Naive thymus-derived CD4-positive, alpha-beta T cell (primary cell): ENCODE data around the gene IER3IP1. TPM values are rescaled to one million over a fixed set of nuclear protein-coding genes. Genes with fewer than 3 reads are reported as not detected.

ENCODE experiments used
- ATAC-seq: fragments of 150-1000 bp; cut with Tn5 transposase; 2 replicates; pipeline ENCODE4 v1.10.0; 2021; ENCODE audit warnings: mild to moderate bottlenecking, moderate library complexity
- CTCF ChIA-PET: fragments of 350-600 bp; sonication (Branson Sonifier 250); formaldehyde crosslinking; loops from one replicate; lab custom pipeline; 2021; ENCODE audit warnings: antibody characterized with exemption; lab: Charles Lee
- POLR2A ChIA-PET: fragments of 350-600 bp; sonication (Branson Sonifier 250); formaldehyde crosslinking; loops from one replicate; lab custom pipeline; 2021; ENCODE audit warnings: antibody characterized with exemption, inconsistent platforms; lab: Charles Lee
- DNase-seq, 9 donors: peaks; one replicate each; pipeline versions ENCODE4 v3.0.0 to v3.0.0-alpha.2; 2020 to 2022; ENCODE audit warnings: mixed read lengths in 1 of 9
- H3K27ac ChIP-seq: one replicate; pipeline ENCODE4 v1.7.0; 2013; ENCODE audit warnings: mild to moderate bottlenecking, low read depth, low read length, moderate library complexity
- H3K27me3 ChIP-seq, 2 donors: one replicate each; pipeline ENCODE4 v1.7.0; 2013; ENCODE audit warnings: low read length in 2 of 2, mild to moderate bottlenecking in 2 of 2, moderate library complexity in 2 of 2; ENCODE audit not compliant: control insufficient read depth in 2 of 2, insufficient read depth in 2 of 2
- H3K36me3 ChIP-seq, 3 experiments: 1 replicate in 2 of 3; 2 replicates in 1 of 3; pipeline ENCODE4 v1.7.0; 2013; ENCODE audit warnings: low read length in 3 of 3, mild to moderate bottlenecking in 3 of 3, moderate library complexity in 1 of 3; ENCODE audit not compliant: insufficient read depth in 3 of 3, control insufficient read depth in 2 of 3
- H3K4me1 ChIP-seq, 2 donors: one replicate each; pipeline ENCODE4 v1.7.0; 2013; ENCODE audit warnings: low read length in 2 of 2, mild to moderate bottlenecking in 2 of 2, moderate library complexity in 1 of 2; ENCODE audit not compliant: control insufficient read depth in 2 of 2, insufficient read depth in 2 of 2
- H3K4me3 ChIP-seq: 2 replicates; pipeline ENCODE4 v1.7.0; 2013; ENCODE audit warnings: mild to moderate bottlenecking, low read length
- H3K9me3 ChIP-seq, 3 experiments: 1 replicate in 2 of 3; 2 replicates in 1 of 3; pipeline ENCODE4 v1.7.0; 2013; ENCODE audit warnings: low read length in 3 of 3; ENCODE audit not compliant: control insufficient read depth in 2 of 3
- H3K27ac Mint-ChIP-seq, 9 donors: one replicate each; pipeline ENCODE4 v1.8.0; 2020 to 2022; ENCODE audit warnings: mixed read lengths in 9 of 9, mild to moderate bottlenecking in 8 of 9, moderate library complexity in 5 of 9, inconsistent platforms in 2 of 9
- H3K27me3 Mint-ChIP-seq, 5 donors: one replicate each; pipeline ENCODE4 v1.8.0; 2021 to 2022; ENCODE audit warnings: mixed read lengths in 5 of 5, mild to moderate bottlenecking in 1 of 5
- H3K36me3 Mint-ChIP-seq, 5 donors: one replicate each; pipeline ENCODE4 v1.8.0; 2020 to 2022; ENCODE audit warnings: mixed read lengths in 5 of 5, mild to moderate bottlenecking in 3 of 5, inconsistent platforms in 1 of 5
- H3K4me1 Mint-ChIP-seq, 7 donors: one replicate each; pipeline ENCODE4 v1.8.0; 2020 to 2022; ENCODE audit warnings: mixed read lengths in 7 of 7, mild to moderate bottlenecking in 3 of 7, inconsistent platforms in 1 of 7
- H3K4me3 Mint-ChIP-seq, 10 donors: one replicate each; pipeline ENCODE4 v1.8.0; 2020 to 2022; ENCODE audit warnings: mild to moderate bottlenecking in 10 of 10, mixed read lengths in 10 of 10, moderate library complexity in 6 of 10, inconsistent platforms in 2 of 10
- H3K9me3 Mint-ChIP-seq, 11 donors: one replicate each; pipeline ENCODE4 v1.8.0; 2020 to 2022; ENCODE audit warnings: mixed read lengths in 11 of 11, mild to moderate bottlenecking in 4 of 11, inconsistent platforms in 1 of 11, moderate library complexity in 1 of 11
- intact Hi-C, 2 donors: fragments of 100-400 bp; cut with micrococcal nuclease; formaldehyde crosslinking; loops; one replicate each; pipeline ENCODE4 v1.15.1; 2023
- polyA plus RNA-seq, 2 donors: library from polyadenylated mRNA; unstranded; fragments of 300-500 nt; fragmentation: Illumina TruSeq; gene quantifications; one replicate each; pipeline ENCODE4 v1.2.3, GENCODE V29; 2021
- total RNA-seq, 6 experiments: library from RNA in 5 of 6; stranded (reverse) in 5 of 6; gene quantifications; 1 replicate in 5 of 6; 2 replicates in 1 of 6; pipeline ENCODE4 v1.2.3 and lab custom pipeline; 2021 to 2026

Gene IER3IP1, protein sequence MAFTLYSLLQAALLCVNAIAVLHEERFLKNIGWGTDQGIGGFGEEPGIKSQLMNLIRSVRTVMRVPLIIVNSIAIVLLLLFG
- total RNA-seq (10 to 100 TPM in 1 of 5 experiments, 1 to 10 TPM in 4; 3.5 to 13.4 (median 8.8) TPM), polyA plus RNA-seq (10 to 100 TPM; 12.6 to 20.7 TPM), total RNA-seq (lab: John Stamatoyannopoulos, UW) (2.2 reads per million, percentile 10 among the genes with 10 or more reads in this experiment)

DNA sequence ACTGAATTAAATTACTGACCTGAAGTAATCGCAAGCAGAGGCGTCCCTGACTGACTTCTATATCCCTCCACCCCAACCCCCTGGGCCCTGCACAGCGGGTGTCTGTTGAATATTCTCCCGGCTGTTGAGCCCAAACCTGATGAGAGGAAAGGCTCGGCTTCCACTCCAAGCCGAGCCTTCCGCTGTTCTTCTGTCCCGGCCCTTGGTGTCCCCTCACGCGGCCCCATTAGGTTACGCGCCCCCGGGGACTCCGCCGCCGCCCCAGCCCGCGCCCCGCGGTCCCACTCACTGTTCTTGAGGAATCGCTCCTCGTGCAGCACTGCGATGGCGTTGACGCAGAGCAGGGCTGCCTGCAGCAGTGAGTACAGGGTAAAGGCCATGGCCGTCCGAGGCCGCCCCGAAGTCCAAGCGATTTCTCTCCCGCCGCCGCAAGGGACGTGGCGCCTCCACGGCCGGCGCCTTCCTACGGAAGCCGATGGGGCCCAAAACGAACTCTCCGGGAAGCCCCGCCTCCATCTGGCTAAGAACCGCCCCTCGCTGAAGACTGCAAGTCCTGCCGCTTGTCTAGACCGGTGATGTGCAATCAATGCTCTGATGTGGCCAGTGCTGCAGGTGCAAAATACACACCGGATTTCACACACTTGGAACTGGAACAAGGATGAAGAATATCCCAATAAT is at the start of gene IER3IP1:
IER3IP1 (minus strand) TSS at position 467 of the 678 bp plus-strand sequence; CDS start at position 380, 87 bp downstream.
- Histone ChIP-seq H3K27ac (peak within 1 kb of the TSS; percentile 72), H3K27me3 (no peaks in the 10 kb centered on the region), H3K4me3 (peak within 1 kb of the TSS; percentile 94), H3K9me3 (no peaks in the 10 kb centered on the region), H3K4me1 (peaks cover 10 to 17% of the 10 kb centered on the region in 2 donors), H3K36me3 (peaks cover 0 to 7% (median 0%) of the 10 kb centered on the region in 3 experiments)
- CTCF ChIA-PET = no interaction called here
- H3K27ac Mint-ChIP-seq = peak within 1 kb of the TSS in 6 of 9 donors; percentile 70 to 91 (median 82)
- peak; percentile 97 for ATAC-seq
- DNase-seq = peak; percentile 71 to 89 (median 85)
- peaks cover 0 to 12% (median 0%) of the 10 kb centered on the region in 5 donors for H3K27me3 Mint-ChIP-seq
- H3K36me3 Mint-ChIP-seq = peaks cover 0 to 2% (median 0%) of the 10 kb centered on the region in 5 donors
- H3K4me1 Mint-ChIP-seq = peaks cover 0 to 9% (median 0%) of the 10 kb centered on the region in 7 donors
- peak within 1 kb of the TSS in 8 of 10 donors; percentile 6 to 64 (median 53) for H3K4me3 Mint-ChIP-seq
- intact Hi-C loops = loop anchor here (1.0 to 10.0 kb wide), 6 partner anchors 26 to 1491 kb away; partner anchors contain the start of genes HDHD2 (in 2 of the 2), KATNAL2 (in 2 of the 2), PIAS2 (in 2 of the 2) and SMAD2 (in 2 of the 2)
- H3K9me3 Mint-ChIP-seq = no peaks in the 10 kb centered on the region
- POLR2A ChIA-PET = no interaction called here

DNA sequence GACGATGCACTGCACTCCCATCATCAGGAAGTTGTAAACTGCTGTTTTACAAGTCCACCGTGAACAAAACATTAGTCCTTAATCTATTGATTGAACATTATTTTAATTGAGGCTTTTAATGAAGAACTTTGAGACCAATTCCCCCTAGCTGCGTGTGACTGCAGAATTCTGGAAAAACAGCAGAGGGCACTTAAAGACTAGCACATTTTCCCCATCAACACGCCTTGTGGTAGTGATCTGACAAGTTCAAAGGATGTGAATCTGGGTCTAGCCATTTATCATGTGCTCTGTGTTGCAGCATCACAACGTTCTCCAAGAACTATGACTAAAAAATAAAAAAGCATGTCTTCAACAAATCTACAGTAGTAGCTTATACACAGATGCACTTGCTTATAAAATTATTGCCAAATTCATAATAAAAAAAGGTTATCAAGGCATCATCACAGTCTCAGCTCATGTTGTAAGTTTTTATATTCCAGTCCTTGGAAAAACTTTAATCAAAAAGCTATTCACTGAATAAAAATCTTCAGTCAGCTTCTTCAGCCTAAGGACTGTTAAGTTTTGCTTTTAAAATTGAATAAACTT is 39.5 kb upstream of the IER3IP1 start:
- DNase-seq = peak in 4 of 9 donors; percentile 11 to 31 (median 16)
- CTCF ChIA-PET = interaction anchor here (1.5 to 2.2 kb wide), 2 partner anchors 10 to 161 kb away, joined by 3 to 6 read pairs; no protein-coding TSS in a partner anchor

DNA sequence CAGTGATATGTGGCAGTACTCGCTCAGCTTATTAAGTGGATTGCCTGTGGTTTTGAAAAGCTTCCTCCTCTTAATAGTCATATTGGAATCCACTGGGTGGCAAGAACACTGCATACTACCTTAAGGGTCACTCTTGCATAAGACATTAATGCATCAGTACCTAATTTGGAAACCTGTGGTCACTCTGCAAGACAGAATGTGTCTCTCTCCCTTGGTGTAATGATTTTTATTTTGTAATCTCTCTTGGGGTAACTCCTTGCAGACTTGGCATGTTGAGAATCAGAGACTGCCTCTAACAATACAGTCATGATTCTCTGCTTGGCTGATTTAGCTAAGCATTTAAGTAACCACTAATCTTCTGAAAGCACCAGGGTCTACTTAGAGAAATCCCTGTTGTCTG is 33.0 kb upstream of the IER3IP1 start:
- H3K36me3 Mint-ChIP-seq = no peaks in the 10 kb centered on the region
- peaks cover 0 to 4% (median 0%) of the 10 kb centered on the region in 7 donors for H3K4me1 Mint-ChIP-seq
- no peak overlapping the region for H3K27ac Mint-ChIP-seq
- no peak overlapping the region for H3K4me3 Mint-ChIP-seq
- Histone ChIP-seq H3K9me3 (no peaks in the 10 kb centered on the region), H3K4me3 (no peak overlapping the region), H3K27ac (no peak overlapping the region), H3K27me3 (no peaks in the 10 kb centered on the region), H3K4me1 (no peaks in the 10 kb centered on the region), H3K36me3 (no peaks in the 10 kb centered on the region)
- intact Hi-C loops = no loop called here
- CTCF ChIA-PET = interaction anchor here (0.6 kb wide), 1 partner anchor 832 kb away, joined by 4 read pairs; no protein-coding TSS in a partner anchor
- no peaks in the 10 kb centered on the region for H3K9me3 Mint-ChIP-seq
- POLR2A ChIA-PET = no interaction called here
- H3K27me3 Mint-ChIP-seq = peaks cover 38 to 62% (median 55%) of the 10 kb centered on the region in 5 donors
- ATAC-seq (no peak), DNase-seq (no peak)

More for the DNA sequence above, 39.5 kb upstream of the IER3IP1 start:
- H3K4me1 ChIP-seq = no peaks in the 10 kb centered on the region
- no peaks in the 10 kb centered on the region for H3K36me3 Mint-ChIP-seq
- no peak overlapping the region for H3K27ac Mint-ChIP-seq
- peaks cover 0 to 4% (median 0%) of the 10 kb centered on the region in 7 donors for H3K4me1 Mint-ChIP-seq
- POLR2A ChIA-PET = no interaction called here
- H3K27me3 ChIP-seq = peaks cover 0 to 5% of the 10 kb centered on the region in 2 donors
- peaks cover 46 to 67% (median 62%) of the 10 kb centered on the region in 5 donors for H3K27me3 Mint-ChIP-seq
- H3K27ac ChIP-seq = no peak overlapping the region
- no peaks in the 10 kb centered on the region for H3K36me3 ChIP-seq
- H3K9me3 Mint-ChIP-seq = no peaks in the 10 kb centered on the region
- H3K9me3 ChIP-seq = no peaks in the 10 kb centered on the region
- H3K4me3 ChIP-seq = no peak overlapping the region
- no peak for ATAC-seq
- no peak overlapping the region for H3K4me3 Mint-ChIP-seq
- intact Hi-C loops = loop anchor here in 1 of 2 donors (1.0 kb wide), 1 partner anchor 534 kb away; no protein-coding TSS in a partner anchor

DNA sequence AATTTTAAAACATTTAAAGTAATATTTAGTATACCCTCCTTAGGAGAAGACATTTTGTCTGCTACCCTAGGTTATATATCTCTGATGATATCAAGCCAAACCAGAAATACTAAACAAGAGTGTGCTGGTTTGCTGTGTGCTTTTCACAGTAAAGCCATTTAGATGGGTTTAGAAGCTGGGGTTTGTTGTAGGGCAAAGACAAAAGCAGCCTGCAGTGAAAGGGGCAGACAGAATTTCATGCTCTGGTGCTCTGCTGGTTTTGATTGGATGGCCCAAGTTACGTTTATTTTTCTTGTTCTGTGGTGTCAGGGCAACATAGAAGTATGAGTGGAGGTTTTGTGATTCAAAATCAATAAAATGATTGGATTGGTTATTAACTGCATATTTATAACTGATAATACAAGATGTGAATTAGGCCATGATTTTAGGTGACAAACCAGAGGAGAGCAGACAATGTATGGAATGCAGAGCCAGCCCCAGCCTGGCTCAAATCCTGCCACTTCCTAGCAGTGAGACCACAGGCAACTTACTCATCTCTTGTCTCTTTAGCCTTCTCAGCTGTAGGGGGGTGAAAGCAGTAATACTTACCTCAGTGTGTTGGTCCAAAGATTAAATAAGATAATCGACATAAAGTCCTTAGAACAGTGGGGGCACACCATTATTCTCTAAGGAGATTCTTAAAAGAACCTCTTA is 30.9 kb upstream of the IER3IP1 start:
- intact Hi-C loops = no loop called here
- no peak for ATAC-seq
- no peaks in the 10 kb centered on the region for H3K27me3 ChIP-seq
- Mint-ChIP-seq H3K4me3 (no peak overlapping the region), H3K4me1 (peaks cover 0 to 4% (median 0%) of the 10 kb centered on the region in 7 donors), H3K36me3 (no peaks in the 10 kb centered on the region), H3K27me3 (peaks cover 23 to 54% (median 38%) of the 10 kb centered on the region in 5 donors), H3K9me3 (no peaks in the 10 kb centered on the region), H3K27ac (no peak overlapping the region)
- no peak overlapping the region for H3K4me3 ChIP-seq
- no peaks in the 10 kb centered on the region for H3K4me1 ChIP-seq
- no peaks in the 10 kb centered on the region for H3K36me3 ChIP-seq
- H3K27ac ChIP-seq = no peak overlapping the region
- no peaks in the 10 kb centered on the region for H3K9me3 ChIP-seq
- no peak for DNase-seq
- CTCF ChIA-PET = interaction anchor here (1.2 kb wide), 1 partner anchor 106 kb away, joined by 3 read pairs; no protein-coding TSS in a partner anchor
- POLR2A ChIA-PET = no interaction called here

DNA sequence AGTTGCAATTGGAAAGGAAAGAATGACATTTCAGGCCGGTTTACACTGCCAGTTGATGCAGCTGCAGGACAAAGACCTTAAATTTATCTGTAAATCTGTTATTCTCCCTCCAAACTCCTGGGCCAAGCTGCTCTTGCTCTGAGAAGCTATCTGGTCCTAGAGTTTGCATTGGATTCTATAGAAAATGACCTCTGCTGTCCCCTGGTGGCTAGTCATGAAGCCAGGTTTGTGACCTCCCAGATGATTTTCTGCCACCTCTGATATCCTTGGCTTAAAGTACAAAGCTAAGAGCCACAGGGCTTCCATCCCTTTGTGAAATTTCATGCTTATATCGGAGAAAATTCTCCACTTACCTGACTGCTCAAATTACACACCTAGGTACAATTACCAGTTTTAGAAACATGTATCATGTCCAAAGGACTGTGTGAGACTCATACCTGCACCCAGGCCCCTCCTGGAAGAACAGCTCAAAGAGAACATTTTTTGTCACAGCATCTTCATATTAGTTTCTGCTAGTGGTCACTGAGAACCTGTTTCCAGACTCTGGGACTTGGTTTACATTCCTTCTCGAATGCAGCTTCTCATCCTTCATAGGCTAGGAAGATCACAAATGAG is 28.9 kb upstream of the IER3IP1 start:
- peaks cover 14 to 55% (median 28%) of the 10 kb centered on the region in 5 donors for H3K27me3 Mint-ChIP-seq
- CTCF ChIA-PET = interaction anchor here (0.6 to 4.2 kb wide), 9 partner anchors 10 to 1149 kb away, joined by 3 to 50 read pairs (median 5); no protein-coding TSS in a partner anchor
- Histone ChIP-seq H3K27ac (no peak overlapping the region), H3K9me3 (no peaks in the 10 kb centered on the region), H3K36me3 (no peaks in the 10 kb centered on the region), H3K4me1 (no peaks in the 10 kb centered on the region), H3K27me3 (no peaks in the 10 kb centered on the region), H3K4me3 (no peak overlapping the region)
- H3K4me1 Mint-ChIP-seq = peaks cover 0 to 2% (median 0%) of the 10 kb centered on the region in 7 donors
- peak in 7 of 9 donors; percentile 9 to 49 (median 34) for DNase-seq
- no peak for ATAC-seq
- H3K36me3 Mint-ChIP-seq = no peaks in the 10 kb centered on the region
- POLR2A ChIA-PET = interaction anchor here (0.6 kb wide), 1 partner anchor 540 kb away, joined by 7 read pairs; no protein-coding TSS in a partner anchor
- intact Hi-C loops = loop anchor here (1.0 kb wide), 2 partner anchors 105 to 155 kb away; no protein-coding TSS in a partner anchor
- H3K9me3 Mint-ChIP-seq = no peaks in the 10 kb centered on the region
- H3K4me3 Mint-ChIP-seq = no peak overlapping the region
- H3K27ac Mint-ChIP-seq = no peak overlapping the region
